ENCODE measurements around the gene SLC2A1. TPM values are rescaled to one million over a fixed set of nuclear protein-coding genes. Genes with fewer than 3 reads are reported as not detected.
A peak's percentile ranks its signal among the peaks of the same experiment; 100 is the strongest.

SLC2A1 gene
- total RNA-seq, 1 donor from 2014 or later, result 135 TPM

GRCh38 chr1:42947117-42947516, 11.6 kb downstream of the SLC2A1 start:
- peaks cover 51% of the 10 kb centered on the region for H3K36me3 Mint-ChIP-seq (ENCODE audit: low read depth)
- H3K4me1 Mint-ChIP-seq, result peaks cover 90% of the 10 kb centered on the region
- intact Hi-C loops (cut with micrococcal nuclease), result no loop called here
- no peaks in the 10 kb centered on the region for H3K9me3 Mint-ChIP-seq
- no peak for DNase-seq
- peak overlapping the region; percentile 72 for H3K27ac Mint-ChIP-seq
- H3K4me3 Mint-ChIP-seq, result no peak overlapping the region
- no peaks in the 10 kb centered on the region for H3K27me3 Mint-ChIP-seq

GRCh38 chr1:42946120-42946898, 12.4 kb downstream of the SLC2A1 start:
- intact Hi-C loops (cut with micrococcal nuclease), result no loop called here
- no peaks in the 10 kb centered on the region for H3K9me3 Mint-ChIP-seq
- no peaks in the 10 kb centered on the region for H3K27me3 Mint-ChIP-seq
- peaks cover 52% of the 10 kb centered on the region for H3K36me3 Mint-ChIP-seq (ENCODE audit: low read depth)
- peak overlapping the region; percentile 43 for H3K27ac Mint-ChIP-seq
- peaks cover 90% of the 10 kb centered on the region for H3K4me1 Mint-ChIP-seq
- peak overlapping the region; percentile 68 for H3K4me3 Mint-ChIP-seq
- no peak for DNase-seq

GRCh38 chr1:42945164-42945563, 13.5 kb downstream of the SLC2A1 start:
- DNase-seq, result peak; percentile 78
- Mint-ChIP-seq H3K4me1 (peaks cover 90% of the 10 kb centered on the region), H3K27me3 (no peaks in the 10 kb centered on the region), H3K36me3 (ENCODE audit: low read depth) (peaks cover 54% of the 10 kb centered on the region), H3K9me3 (no peaks in the 10 kb centered on the region), H3K4me3 (peak overlapping the region; percentile 68), H3K27ac (peak overlapping the region; percentile 84)
- intact Hi-C loops (cut with micrococcal nuclease), result loop anchor here (1.0 kb wide), 1 partner anchor 12 kb away; no protein-coding TSS in a partner anchor

GRCh38 chr1:42944246-42944928, 14.3 kb downstream of the SLC2A1 start:
- DNase-seq, result no peak
- H3K4me3 Mint-ChIP-seq, result peak overlapping the region; percentile 68
- H3K9me3 Mint-ChIP-seq, result no peaks in the 10 kb centered on the region
- intact Hi-C loops (cut with micrococcal nuclease), result no loop called here
- peak overlapping the region; percentile 88 for H3K27ac Mint-ChIP-seq
- H3K36me3 Mint-ChIP-seq (ENCODE audit: low read depth), result peaks cover 57% of the 10 kb centered on the region
- H3K4me1 Mint-ChIP-seq, result peaks cover 86% of the 10 kb centered on the region
- no peaks in the 10 kb centered on the region for H3K27me3 Mint-ChIP-seq

GRCh38 chr1:42943728-42944127, 14.9 kb downstream of the SLC2A1 start:
- H3K4me1 Mint-ChIP-seq, result peaks cover 87% of the 10 kb centered on the region
- peaks cover 61% of the 10 kb centered on the region for H3K36me3 Mint-ChIP-seq (ENCODE audit: low read depth)
- DNase-seq, result no peak
- H3K27me3 Mint-ChIP-seq, result no peaks in the 10 kb centered on the region
- peak overlapping the region; percentile 88 for H3K27ac Mint-ChIP-seq
- no peaks in the 10 kb centered on the region for H3K9me3 Mint-ChIP-seq
- intact Hi-C loops (cut with micrococcal nuclease), result loop anchor here (1.0 kb wide), 1 partner anchor 19 kb away; no protein-coding TSS in a partner anchor
- H3K4me3 Mint-ChIP-seq, result peak overlapping the region; percentile 68

GRCh38 chr1:42943166-42943565, 15.5 kb downstream of the SLC2A1 start:
- Mint-ChIP-seq H3K27ac (peak overlapping the region; percentile 88), H3K27me3 (no peaks in the 10 kb centered on the region), H3K9me3 (no peaks in the 10 kb centered on the region), H3K36me3 (ENCODE audit: low read depth) (peaks cover 62% of the 10 kb centered on the region), H3K4me1 (peaks cover 89% of the 10 kb centered on the region), H3K4me3 (peak overlapping the region; percentile 68)
- peak; percentile 79 for DNase-seq
- intact Hi-C loops (cut with micrococcal nuclease), result loop anchor here (1.0 kb wide), 1 partner anchor 19 kb away; no protein-coding TSS in a partner anchor

- no peaks in the 10 kb centered on the region for H3K27me3 Mint-ChIP-seq
- intact Hi-C loops (cut with micrococcal nuclease), result no loop called here
- DNase-seq, result no peak
- H3K9me3 Mint-ChIP-seq, result no peaks in the 10 kb centered on the region
- H3K4me1 Mint-ChIP-seq, result peaks cover 89% of the 10 kb centered on the region
- H3K36me3 Mint-ChIP-seq (ENCODE audit: low read depth), result peaks cover 67% of the 10 kb centered on the region
- peak overlapping the region; percentile 88 for H3K27ac Mint-ChIP-seq
- H3K4me3 Mint-ChIP-seq, result peak overlapping the region; percentile 65
These were observed 16.2 kb downstream of the SLC2A1 start for GRCh38 chr1:42942444-42942843.

GRCh38 chr1:42941640-42942330, 16.9 kb downstream of the SLC2A1 start:
- H3K4me3 Mint-ChIP-seq, result peak overlapping the region; percentile 65
- H3K36me3 Mint-ChIP-seq (ENCODE audit: low read depth), result peaks cover 73% of the 10 kb centered on the region
- no peaks in the 10 kb centered on the region for H3K9me3 Mint-ChIP-seq
- H3K27ac Mint-ChIP-seq, result peak overlapping the region; percentile 88
- peaks cover 90% of the 10 kb centered on the region for H3K4me1 Mint-ChIP-seq
- H3K27me3 Mint-ChIP-seq, result no peaks in the 10 kb centered on the region
- intact Hi-C loops (cut with micrococcal nuclease), result no loop called here
- no peak for DNase-seq

- peaks cover 73% of the 10 kb centered on the region for H3K36me3 Mint-ChIP-seq (ENCODE audit: low read depth)
- peak overlapping the region; percentile 88 for H3K27ac Mint-ChIP-seq
- H3K27me3 Mint-ChIP-seq, result no peaks in the 10 kb centered on the region
- intact Hi-C loops (cut with micrococcal nuclease), result no loop called here
- H3K4me1 Mint-ChIP-seq, result peaks cover 89% of the 10 kb centered on the region
- DNase-seq, result no peak
- H3K4me3 Mint-ChIP-seq, result peak overlapping the region; percentile 65
- H3K9me3 Mint-ChIP-seq, result no peaks in the 10 kb centered on the region
These were observed 17.6 kb downstream of the SLC2A1 start for GRCh38 chr1:42940851-42941639.

GRCh38 chr1:42938645-42939615, 19.7 kb downstream of the SLC2A1 start:
- no peaks in the 10 kb centered on the region for H3K9me3 Mint-ChIP-seq
- peaks cover 76% of the 10 kb centered on the region for H3K36me3 Mint-ChIP-seq (ENCODE audit: low read depth)
- peak overlapping the region; percentile 53 for H3K4me3 Mint-ChIP-seq
- peak overlapping the region; percentile 89 for H3K27ac Mint-ChIP-seq
- H3K27me3 Mint-ChIP-seq, result no peaks in the 10 kb centered on the region
- intact Hi-C loops (cut with micrococcal nuclease), result loop anchor here (10.0 kb wide), 1 partner anchor 426 kb away; the partner anchor contains the start of gene ELOVL1
- DNase-seq, result no peak
- peaks cover 88% of the 10 kb centered on the region for H3K4me1 Mint-ChIP-seq

GRCh38 chr1:42937836-42938644, 20.6 kb downstream of the SLC2A1 start:
- H3K9me3 Mint-ChIP-seq, result no peaks in the 10 kb centered on the region
- no peaks in the 10 kb centered on the region for H3K27me3 Mint-ChIP-seq
- H3K27ac Mint-ChIP-seq, result peak overlapping the region; percentile 89
- H3K4me1 Mint-ChIP-seq, result peaks cover 87% of the 10 kb centered on the region
- H3K36me3 Mint-ChIP-seq (ENCODE audit: low read depth), result peaks cover 80% of the 10 kb centered on the region
- DNase-seq, result no peak
- peak overlapping the region; percentile 62 for H3K4me3 Mint-ChIP-seq
- intact Hi-C loops (cut with micrococcal nuclease), result loop anchor here (10.0 kb wide), 1 partner anchor 427 kb away; the partner anchor contains the start of gene ELOVL1
